A549 treated with AZD9567 at 1 μM for 4 hours (cell line): ENCODE measurements around the gene GAS5. TPM values are rescaled to one million over a fixed set of nuclear protein-coding genes. Genes with fewer than 3 reads are reported as not detected.

Experiments used
- total RNA-seq: library from RNA; stranded (reverse); fragments of 200-300 nt; extraction: Qiagen RNA extraction; gene quantifications from 5 replicates; pipeline ENCODE4 v1.2.3, GENCODE V29; 2022; ENCODE audit not compliant: insufficient read depth

Gene GAS5
- 318 to 427 TPM (median 328 TPM) in 5 replicates for total RNA-seq

DNA sequence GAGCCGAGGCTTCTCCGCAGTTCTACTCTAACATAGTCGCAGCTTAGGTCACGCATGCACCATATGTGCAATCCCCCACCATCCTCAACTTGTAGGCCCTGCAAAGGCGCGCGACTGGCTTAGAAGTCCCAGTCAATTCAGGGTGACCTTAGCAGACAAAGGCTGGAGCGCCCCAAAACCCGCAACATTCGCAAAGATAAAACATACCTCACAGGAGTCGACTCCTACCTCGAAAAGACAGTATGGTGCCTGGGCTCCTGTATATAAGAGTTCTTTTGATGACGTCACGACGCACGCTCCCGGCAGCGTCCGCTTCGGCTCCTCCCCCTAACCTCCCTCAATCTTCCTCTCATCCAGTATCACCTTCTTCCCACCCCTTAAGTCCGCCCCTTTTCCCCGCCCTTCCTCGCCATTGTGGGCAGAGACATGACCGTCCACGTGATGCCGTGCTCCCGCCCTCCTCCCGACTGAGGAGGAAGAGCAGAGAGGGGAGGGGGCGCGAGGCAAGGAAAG lies at the start of gene GAS5:
GAS5 (minus strand) TSS at position 237 of the 513 bp plus-strand sequence.

DNA sequence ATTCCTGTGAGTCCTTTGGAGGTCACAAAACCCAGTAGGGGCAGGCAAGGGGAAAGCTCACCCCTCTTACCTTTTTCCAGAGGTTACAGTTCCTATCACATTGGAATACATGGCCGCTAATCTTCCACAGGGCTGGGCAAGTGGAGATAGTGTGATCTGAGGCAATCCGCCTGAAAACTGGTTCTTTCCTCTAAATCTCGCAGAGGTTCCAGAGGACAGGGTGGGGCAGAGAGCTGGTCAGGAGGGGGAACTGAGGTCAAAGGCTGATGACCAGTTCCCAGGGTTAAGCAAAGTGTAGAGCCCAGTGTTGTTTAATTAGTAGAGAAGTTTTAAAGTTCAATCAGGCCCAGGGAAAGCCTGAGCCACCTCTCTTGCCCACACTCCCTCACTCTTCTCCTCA lies 49.4 kb upstream of the GAS5 start, which contains the start of gene SERPINC1:
SERPINC1 (minus strand) TSS at position 179 of the 400 bp plus-strand sequence; CDS start at position 111, 68 bp downstream.

DNA sequence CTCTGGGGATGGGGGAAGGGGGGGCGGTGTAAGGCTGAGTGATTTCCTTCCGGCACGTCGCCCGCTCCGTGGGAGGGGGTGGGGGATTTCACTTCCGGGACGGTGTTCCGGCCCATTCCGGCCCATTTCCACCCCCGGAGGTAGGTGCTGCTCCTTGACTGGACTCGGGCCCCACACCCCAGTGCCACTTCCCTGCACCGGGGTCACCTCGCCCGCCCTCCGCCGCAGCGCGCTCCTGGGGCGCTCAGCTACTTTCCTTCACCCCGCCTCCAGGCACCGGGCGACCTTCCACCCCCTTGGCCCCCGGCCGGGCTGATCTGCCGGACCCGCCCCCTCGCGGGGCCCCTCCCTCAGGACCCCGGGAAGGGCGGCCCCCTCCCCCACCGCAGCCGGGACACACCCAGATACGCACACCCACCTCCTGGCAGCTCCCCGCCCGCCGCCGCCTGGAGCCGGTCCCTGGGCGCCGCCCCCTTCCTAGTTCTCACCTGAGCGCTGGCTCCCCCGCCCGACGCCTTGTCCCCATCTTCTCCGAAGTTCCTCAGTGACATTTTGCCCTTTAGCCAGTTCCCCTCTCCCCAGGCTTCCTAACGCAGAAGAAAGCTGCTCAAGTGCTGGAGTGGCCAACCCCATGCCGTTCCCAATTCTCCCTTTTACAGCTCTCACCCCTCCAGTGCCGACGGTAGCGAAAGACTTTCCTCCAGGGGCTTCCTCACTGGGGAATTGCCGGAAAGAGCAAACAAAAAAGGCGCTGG lies 654 bp upstream of the GAS5 start, which contains the start of gene ZBTB37:
ZBTB37 (plus strand) TSS at position 115 of the 755 bp plus-strand sequence. CDS start 1,846 bp downstream, outside the sequence.

DNA sequence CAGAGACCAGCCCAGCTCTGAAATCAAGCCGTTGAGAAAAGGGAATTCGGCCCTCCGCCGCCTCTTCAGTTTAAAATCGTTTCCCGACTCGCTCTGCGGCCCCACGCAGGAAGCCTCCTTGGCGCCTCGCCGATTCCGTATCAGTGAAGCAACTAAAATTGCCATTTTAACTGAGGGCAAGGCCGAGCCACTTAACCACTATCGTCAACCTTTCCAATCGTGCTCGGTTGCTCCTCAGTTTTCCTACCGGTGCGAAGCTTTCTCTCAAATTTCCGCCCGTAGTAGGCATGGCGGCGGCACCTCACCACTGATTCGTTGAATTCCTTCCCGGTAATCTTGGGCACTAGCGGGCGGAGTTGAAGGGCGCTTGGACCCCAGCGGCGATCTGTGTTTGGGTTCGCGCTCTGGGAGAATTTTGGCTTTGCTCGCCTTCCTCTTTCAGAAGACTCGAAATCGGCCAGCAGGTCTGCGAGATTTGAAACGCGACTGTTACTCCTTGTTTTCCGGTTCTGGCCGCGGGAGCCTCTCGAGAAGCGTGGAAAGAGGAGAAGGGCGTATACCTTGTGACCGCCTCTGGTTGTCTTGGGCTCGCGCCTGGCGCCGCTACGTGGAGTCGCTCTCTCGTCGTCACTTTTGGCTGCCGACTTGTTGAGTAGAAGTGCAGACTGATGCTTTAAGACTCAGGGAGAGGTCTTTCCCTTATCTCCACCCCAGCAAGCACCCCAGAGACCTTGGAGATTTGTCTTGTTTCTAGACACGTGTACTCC lies 43.3 kb downstream of the GAS5 start, which contains the start of the genes CENPL and DARS2:
CENPL (minus strand) TSS at position 569 of the 767 bp plus-strand sequence. CDS start 13,584 bp downstream, outside the sequence.
DARS2 (plus strand) TSS at position 359 of the 767 bp plus-strand sequence. CDS start 557 bp downstream, outside the sequence.

Other genes starting within 250 kb of the GAS5 start
- not detected in 5 replicates for gene TEX50, start 232.7 kb downstream of the GAS5 start, total RNA-seq
- gene ANKRD45, start 198.1 kb downstream of the GAS5 start, total RNA-seq = 0.11 to 0.16 TPM (median 0.12 TPM) in 4 of 5 replicates, not detected in the other
- gene KLHL20, start 153.0 kb downstream of the GAS5 start, total RNA-seq = 11.7 to 21.0 TPM (median 14.3 TPM) in 5 replicates
- gene DARS2, start 43.3 kb downstream of the GAS5 start, total RNA-seq = 36.9 to 41.1 TPM (median 39.7 TPM) in 5 replicates
- 11.8 to 16.4 TPM (median 13.7 TPM) in 5 replicates for gene CENPL, start 43.1 kb downstream of the GAS5 start, total RNA-seq
- gene ZBTB37, start 391 bp upstream of the GAS5 start, total RNA-seq = 0.70 to 1.6 TPM (median 1.5 TPM) in 5 replicates
- gene SERPINC1, start 49.3 kb upstream of the GAS5 start, total RNA-seq = 0.08 to 0.16 TPM (median 0.09 TPM) in 4 of 5 replicates, not detected in the other
- gene RC3H1, start 154.4 kb upstream of the GAS5 start, total RNA-seq = 5.6 to 8.2 TPM (median 6.7 TPM) in 5 replicates